A549 treated with Mapracorat at 1 μM for 4 hours (cell line): ENCODE results near the gene CELA3B. TPM values are rescaled to one million over a fixed set of nuclear protein-coding genes. Genes with fewer than 3 reads are reported as not detected.

Experiments
- total RNA-seq: library from RNA; stranded (reverse); fragments of 200-300 nt; extraction: Qiagen RNA extraction; gene quantifications from 5 replicates; pipeline ENCODE4 v1.2.3, GENCODE V29; 2022

CELA3B gene, protein sequence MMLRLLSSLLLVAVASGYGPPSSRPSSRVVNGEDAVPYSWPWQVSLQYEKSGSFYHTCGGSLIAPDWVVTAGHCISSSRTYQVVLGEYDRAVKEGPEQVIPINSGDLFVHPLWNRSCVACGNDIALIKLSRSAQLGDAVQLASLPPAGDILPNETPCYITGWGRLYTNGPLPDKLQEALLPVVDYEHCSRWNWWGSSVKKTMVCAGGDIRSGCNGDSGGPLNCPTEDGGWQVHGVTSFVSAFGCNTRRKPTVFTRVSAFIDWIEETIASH
- total RNA-seq = not detected in 5 replicates

DNA sequence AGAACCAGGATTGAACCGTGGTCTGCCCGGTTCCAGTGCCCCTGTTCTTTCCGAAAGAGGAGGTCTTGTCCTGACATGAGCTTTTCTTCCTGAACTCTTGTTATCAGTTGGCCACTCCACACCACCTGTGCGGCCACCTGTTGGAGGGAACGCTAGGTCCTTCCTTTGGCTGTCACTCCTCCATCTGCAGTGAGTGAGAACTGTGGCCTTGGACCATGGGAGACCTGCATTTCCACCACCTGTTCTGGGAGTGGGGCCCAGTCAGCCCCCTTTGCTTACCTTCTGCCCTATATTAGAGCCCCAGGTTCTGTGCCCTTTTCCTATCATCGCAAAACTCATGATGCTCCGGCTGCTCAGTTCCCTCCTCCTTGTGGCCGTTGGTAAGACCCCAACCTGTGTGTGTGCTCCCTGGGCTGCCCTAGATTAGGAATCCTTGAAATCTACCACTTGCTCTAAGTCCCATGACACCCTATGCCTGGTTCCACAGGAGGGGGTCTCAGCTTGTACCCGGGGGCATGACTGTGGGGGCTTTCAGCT, at the start of gene CELA3B:
CELA3B (plus strand) TSS at position 320 of the 537 bp plus-strand sequence; CDS start at position 338, 18 bp downstream.

DNA sequence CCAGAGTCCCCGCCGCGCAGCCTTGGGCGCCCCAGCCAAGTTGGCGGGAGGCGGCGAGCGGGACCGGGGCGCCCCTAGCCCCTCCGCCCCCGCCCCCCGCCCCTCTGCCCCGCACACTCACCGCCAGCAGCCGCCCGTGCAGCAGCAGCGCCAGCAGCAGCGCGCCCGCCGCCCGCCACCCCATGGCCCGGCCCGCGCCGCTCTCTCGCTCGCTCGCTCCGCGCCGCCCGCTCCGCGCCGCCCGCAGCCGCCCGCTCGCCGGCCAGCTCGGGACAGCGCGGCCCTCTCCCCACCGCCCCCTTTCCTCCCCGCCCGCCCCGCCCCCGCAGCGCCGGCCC, 39.8 kb upstream of the CELA3B start, which contains the start of gene HSPG2:
HSPG2 (minus strand) TSS at position 277 of the 338 bp plus-strand sequence; CDS start at position 184, 93 bp downstream.

DNA sequence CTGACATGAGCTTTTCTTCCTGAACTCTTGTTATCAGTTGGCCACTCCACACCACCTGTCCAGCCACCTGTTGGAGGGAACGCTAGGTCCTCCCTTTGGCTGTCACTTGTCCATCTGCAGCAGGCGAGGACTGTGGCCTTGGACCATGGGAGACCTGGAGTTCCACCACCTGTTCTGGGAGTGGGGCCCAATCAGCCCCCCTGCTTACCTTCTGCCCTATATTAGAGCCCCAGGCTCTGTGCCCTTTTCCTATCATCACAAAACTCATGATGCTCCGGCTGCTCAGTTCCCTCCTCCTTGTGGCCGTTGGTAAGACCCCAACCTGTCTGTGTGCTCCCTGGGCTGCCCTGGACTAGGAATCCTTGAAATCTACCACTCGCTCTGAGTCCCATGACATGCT, 24.6 kb downstream of the CELA3B start, which contains the start of gene CELA3A:
CELA3A (plus strand) TSS at position 249 of the 400 bp plus-strand sequence; CDS start at position 267, 18 bp downstream.

Other genes starting within 250 kb of the CELA3B start
- 14.9 to 18.0 TPM (median 16.9 TPM) in 5 replicates for gene USP48, start 193.9 kb upstream of the CELA3B start, total RNA-seq
- 0.02 to 0.17 TPM (median 0.07 TPM) in 4 of 5 replicates, not detected in the other for gene LDLRAD2, start 164.8 kb upstream of the CELA3B start, total RNA-seq
- gene HSPG2, start 39.7 kb upstream of the CELA3B start, total RNA-seq = 52.6 to 78.9 TPM (median 72.9 TPM) in 5 replicates
- gene CELA3A, start 24.6 kb downstream of the CELA3B start, total RNA-seq = not detected in 5 replicates
- gene CDC42, start 75.7 kb downstream of the CELA3B start, total RNA-seq = 143 to 215 TPM (median 160 TPM) in 5 replicates
- 0.16 to 0.47 TPM (median 0.22 TPM) in 5 replicates for gene WNT4, start 166.1 kb downstream of the CELA3B start, total RNA-seq